HepG2 (cell line): ENCODE data around the gene PCCB. TPM values are rescaled to one million over a fixed set of nuclear protein-coding genes. Genes with fewer than 3 reads are reported as not detected.

ENCODE experiments used
- ATF3 ChIP-seq: sonication (generic); formaldehyde crosslinking; IDR thresholded peaks from 2 replicates; pipeline ENCODE4 v1.4.0; 2020; ENCODE audit warnings: missing genetic modification reagents
- IKZF1 ChIP-seq: fragments of 450-650 bp; IDR thresholded peaks from 2 replicates; pipeline ENCODE4 v1.7.1; 2016
- JUN ChIP-seq: sonication (generic); formaldehyde crosslinking; IDR thresholded peaks from 2 replicates; pipeline ENCODE4 v1.4.0; 2020; ENCODE audit warnings: mild to moderate bottlenecking, missing genetic modification reagents
- NFKB2 ChIP-seq: sonication (generic); formaldehyde crosslinking; IDR thresholded peaks from 2 replicates; pipeline ENCODE4 v1.4.0; 2020; ENCODE audit warnings: missing genetic modification reagents, borderline replicate concordance
- SIX1 ChIP-seq: sonication (generic); formaldehyde crosslinking; IDR thresholded peaks from 2 replicates; pipeline ENCODE4 v1.4.0; 2020; ENCODE audit warnings: missing genetic modification reagents, borderline replicate concordance
- SYNCRIP ChIP-seq: fragments of 200-400 bp; formaldehyde crosslinking; IDR thresholded peaks from 2 replicates; pipeline ENCODE4 v1.6.1; 2018; ENCODE audit warnings: mild to moderate bottlenecking, low read depth, low read length; ENCODE audit not compliant: insufficient read depth
- ZBTB1 ChIP-seq: sonication (generic); formaldehyde crosslinking; IDR thresholded peaks from 2 replicates; pipeline ENCODE4 v1.4.0; 2020; ENCODE audit warnings: missing genetic modification reagents, borderline replicate concordance
- ZBTB43 ChIP-seq: sonication (generic); formaldehyde crosslinking; conservative IDR thresholded peaks from 2 replicates; pipeline ENCODE4 v1.4.0; 2020; ENCODE audit warnings: missing genetic modification reagents
- ZHX2 ChIP-seq, 2 experiments: sonication (generic) in 1 of 2; formaldehyde crosslinking in 1 of 2; IDR thresholded peaks; 2 replicates each; pipeline versions ENCODE4 v1.6.1 to v1.9.0; 2014 to 2022; ENCODE audit warnings: antibody characterized with exemption in 1 of 2, borderline replicate concordance in 1 of 2, inconsistent platforms in 1 of 2, low read depth in 1 of 2, missing genetic modification reagents in 1 of 2
- ZNF331 ChIP-seq: sonication (generic); formaldehyde crosslinking; IDR thresholded peaks from 2 replicates; pipeline ENCODE4 v1.4.0; 2020; ENCODE audit warnings: missing genetic modification reagents
- polyA plus RNA-seq, 8 experiments: library from polyadenylated mRNA; depleted of rRNA in 3 of 8; stranded (reverse) in 7 of 8; unstranded in 1 of 8; fragments of >200 nt; fragmentation: Illumina TruSeq in 4 of 8; extraction: Trizol in 4 of 8; gene quantifications; 2 replicates each; pipeline versions ENCODE4 v1.2.1 to v1.2.3, GENCODE V29; 2011 to 2016; ENCODE audit warnings: low read depth in 4 of 8, missing spikeins in 1 of 8, mixed read lengths in 1 of 8; ENCODE audit not compliant: insufficient read depth in 1 of 8
- total RNA-seq, 5 experiments: library from RNA; depleted of rRNA; stranded (reverse); fragments of >200 nt; fragmentation: Illumina TruSeq; extraction: Trizol; gene quantifications; 2 replicates each; pipeline ENCODE4 v1.2.3, GENCODE V29; 2016; ENCODE audit warnings: low read depth in 1 of 5
- TF ChIP-seq, protein P1 (sequence below): sonication (generic); formaldehyde crosslinking; IDR thresholded peaks from 2 replicates; pipeline ENCODE4 v1.9.0; 2021; ENCODE audit warnings: missing genetic modification reagents, borderline replicate concordance
- TF ChIP-seq, protein P2 (sequence below): sonication (generic); formaldehyde crosslinking; IDR thresholded peaks from 2 replicates; pipeline ENCODE4 v1.4.0; 2020; ENCODE audit warnings: missing genetic modification reagents
- TF ChIP-seq, protein P3 (sequence below): sonication (generic); formaldehyde crosslinking; IDR thresholded peaks from 2 replicates; pipeline ENCODE4 v1.4.0; 2020; ENCODE audit warnings: missing genetic modification reagents
- TF ChIP-seq, protein P4 (sequence below): sonication (generic); formaldehyde crosslinking; IDR thresholded peaks from 2 replicates; pipeline ENCODE4 v1.8.0; 2023; ENCODE audit warnings: mild to moderate bottlenecking, missing genetic modification reagents

PCCB gene
- total and polyA plus RNA-seq, 2 of the 13 experiments (the other 11 are each of a cell fraction or from before 2014, with no cell fraction given) = 84.1 to 88.7 TPM

- peak; percentile 69; the same call in 1 of the 2 replicates for TF ChIP-seq ATF3 (CRISPR knock-in tag)
- peak; percentile 69; the same call in 1 of the 2 replicates for TF ChIP-seq ZNF331 (CRISPR knock-in tag)
- TF ChIP-seq, protein P1, sequence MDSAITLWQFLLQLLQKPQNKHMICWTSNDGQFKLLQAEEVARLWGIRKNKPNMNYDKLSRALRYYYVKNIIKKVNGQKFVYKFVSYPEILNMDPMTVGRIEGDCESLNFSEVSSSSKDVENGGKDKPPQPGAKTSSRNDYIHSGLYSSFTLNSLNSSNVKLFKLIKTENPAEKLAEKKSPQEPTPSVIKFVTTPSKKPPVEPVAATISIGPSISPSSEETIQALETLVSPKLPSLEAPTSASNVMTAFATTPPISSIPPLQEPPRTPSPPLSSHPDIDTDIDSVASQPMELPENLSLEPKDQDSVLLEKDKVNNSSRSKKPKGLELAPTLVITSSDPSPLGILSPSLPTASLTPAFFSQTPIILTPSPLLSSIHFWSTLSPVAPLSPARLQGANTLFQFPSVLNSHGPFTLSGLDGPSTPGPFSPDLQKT (CRISPR knock-in tag) = no peak
- no peak for TF ChIP-seq ZBTB1 (CRISPR knock-in tag)
- peak; percentile 74 for TF ChIP-seq ZBTB43 (CRISPR knock-in tag)
- TF ChIP-seq SYNCRIP = no peak
- TF ChIP-seq ZHX2 (IDR thresholded peaks at IDR 0.05; ENCODE audit: low read depth) = peak; percentile 82
- no peak for TF ChIP-seq ZHX2 (CRISPR knock-in tag; IDR thresholded peaks at IDR 0.05; ENCODE audit: borderline replicate concordance)
- TF ChIP-seq IKZF1 = no peak
- no peak for TF ChIP-seq SIX1
- TF ChIP-seq, protein P2, sequence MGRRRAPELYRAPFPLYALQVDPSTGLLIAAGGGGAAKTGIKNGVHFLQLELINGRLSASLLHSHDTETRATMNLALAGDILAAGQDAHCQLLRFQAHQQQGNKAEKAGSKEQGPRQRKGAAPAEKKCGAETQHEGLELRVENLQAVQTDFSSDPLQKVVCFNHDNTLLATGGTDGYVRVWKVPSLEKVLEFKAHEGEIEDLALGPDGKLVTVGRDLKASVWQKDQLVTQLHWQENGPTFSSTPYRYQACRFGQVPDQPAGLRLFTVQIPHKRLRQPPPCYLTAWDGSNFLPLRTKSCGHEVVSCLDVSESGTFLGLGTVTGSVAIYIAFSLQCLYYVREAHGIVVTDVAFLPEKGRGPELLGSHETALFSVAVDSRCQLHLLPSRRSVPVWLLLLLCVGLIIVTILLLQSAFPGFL = no peak
- TF ChIP-seq, protein P3, sequence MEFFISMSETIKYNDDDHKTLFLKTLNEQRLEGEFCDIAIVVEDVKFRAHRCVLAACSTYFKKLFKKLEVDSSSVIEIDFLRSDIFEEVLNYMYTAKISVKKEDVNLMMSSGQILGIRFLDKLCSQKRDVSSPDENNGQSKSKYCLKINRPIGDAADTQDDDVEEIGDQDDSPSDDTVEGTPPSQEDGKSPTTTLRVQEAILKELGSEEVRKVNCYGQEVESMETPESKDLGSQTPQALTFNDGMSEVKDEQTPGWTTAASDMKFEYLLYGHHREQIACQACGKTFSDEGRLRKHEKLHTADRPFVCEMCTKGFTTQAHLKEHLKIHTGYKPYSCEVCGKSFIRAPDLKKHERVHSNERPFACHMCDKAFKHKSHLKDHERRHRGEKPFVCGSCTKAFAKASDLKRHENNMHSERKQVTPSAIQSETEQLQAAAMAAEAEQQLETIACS (CRISPR knock-in tag) = no peak
- TF ChIP-seq NFKB2 (CRISPR knock-in tag) = no peak
- TF ChIP-seq JUN (CRISPR knock-in tag) = peak; percentile 79
- TF ChIP-seq, protein P4, sequence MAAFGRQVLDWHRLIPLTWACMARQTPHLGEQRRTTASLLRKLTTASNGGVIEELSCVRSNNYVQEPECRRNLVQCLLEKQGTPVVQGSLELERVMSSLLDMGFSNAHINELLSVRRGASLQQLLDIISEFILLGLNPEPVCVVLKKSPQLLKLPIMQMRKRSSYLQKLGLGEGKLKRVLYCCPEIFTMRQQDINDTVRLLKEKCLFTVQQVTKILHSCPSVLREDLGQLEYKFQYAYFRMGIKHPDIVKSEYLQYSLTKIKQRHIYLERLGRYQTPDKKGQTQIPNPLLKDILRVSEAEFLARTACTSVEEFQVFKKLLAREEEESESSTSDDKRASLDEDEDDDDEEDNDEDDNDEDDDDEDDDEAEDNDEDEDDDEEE = no peak
These were observed 5.7 kb downstream of the PCCB start (continued) for GRCh38 chr3:136255672-136256406.
